NCI-H2227 (cell line): ENCODE results near the gene COL18A1.
A peak's percentile ranks its signal among the peaks of the same experiment; 100 is the strongest.

Source experiments
- DNase-seq: peaks from one replicate; lab custom pipeline; 2025; ENCODE audit not compliant: unreplicated experiment; lab: John Stamatoyannopoulos, UW

The COL18A1 gene

DNA sequence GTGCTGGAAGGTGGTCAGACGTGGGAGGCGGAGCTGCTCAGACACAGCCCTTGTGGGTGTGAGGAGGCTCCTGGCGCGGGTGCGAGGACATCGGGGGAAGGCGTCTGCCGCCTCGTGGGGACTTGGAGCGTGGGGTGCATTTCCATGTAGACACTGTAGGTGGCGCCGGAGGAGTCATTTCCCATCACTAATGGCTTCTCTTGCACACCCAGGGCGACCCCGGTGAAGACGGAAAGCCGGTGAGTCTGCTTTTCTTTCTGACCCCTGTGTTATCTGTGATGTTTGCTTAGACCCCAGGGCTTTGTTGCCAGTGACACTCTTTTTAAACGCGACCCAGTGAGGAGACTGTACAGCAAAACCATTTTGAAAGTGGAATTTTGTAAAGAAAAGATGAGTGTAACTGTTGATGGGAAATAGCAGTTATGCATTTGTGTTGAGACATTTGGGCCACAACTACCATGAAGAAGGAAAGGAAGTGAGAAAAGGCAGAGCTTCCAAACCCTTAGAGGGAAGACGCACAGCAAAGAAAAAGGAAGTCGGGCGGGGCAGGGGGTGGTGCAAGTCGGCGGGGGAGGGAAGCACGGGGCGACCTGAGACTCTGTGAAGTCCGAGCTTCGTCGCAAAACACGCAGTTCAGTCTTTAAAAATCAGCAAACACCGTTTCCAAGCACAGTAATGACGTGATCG is 73.3 kb downstream of the COL18A1 start:
- peak; percentile 70 for DNase-seq

DNA sequence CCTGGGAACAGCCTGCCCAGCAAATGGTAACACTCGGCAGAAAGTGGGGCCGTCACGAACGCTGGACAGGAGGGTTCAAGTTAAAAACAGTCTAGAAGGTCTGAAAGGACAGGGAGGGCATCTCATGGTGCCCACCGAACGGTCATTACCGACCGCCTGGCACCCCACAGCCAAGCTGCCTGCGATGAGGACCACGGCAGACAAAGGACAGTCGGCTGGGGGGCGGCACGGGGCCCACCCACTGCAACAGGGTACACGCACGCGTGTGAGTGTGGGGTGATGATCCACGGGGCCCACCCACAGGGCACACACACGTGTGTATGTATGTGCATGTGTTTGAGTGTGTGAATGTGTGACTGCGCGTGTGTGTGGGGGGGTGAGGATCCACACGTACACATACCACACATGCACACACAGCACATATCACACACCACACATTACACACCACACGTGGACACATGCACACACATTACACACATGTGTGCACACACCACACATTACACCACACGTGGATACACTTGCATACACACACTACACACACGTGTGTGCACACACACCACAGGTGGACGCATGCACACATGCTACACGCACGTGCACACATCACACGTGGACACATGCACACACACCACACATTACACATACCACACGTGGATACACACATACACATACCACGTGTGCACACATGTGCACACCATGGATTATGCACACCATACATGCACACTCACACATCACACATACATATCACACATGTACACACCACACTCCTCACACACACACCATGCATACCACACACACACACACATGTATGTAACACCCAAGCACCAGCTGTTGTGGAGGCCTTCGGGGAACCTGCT is 74.1 kb downstream of the COL18A1 start:
- DNase-seq, result no peak

DNA sequence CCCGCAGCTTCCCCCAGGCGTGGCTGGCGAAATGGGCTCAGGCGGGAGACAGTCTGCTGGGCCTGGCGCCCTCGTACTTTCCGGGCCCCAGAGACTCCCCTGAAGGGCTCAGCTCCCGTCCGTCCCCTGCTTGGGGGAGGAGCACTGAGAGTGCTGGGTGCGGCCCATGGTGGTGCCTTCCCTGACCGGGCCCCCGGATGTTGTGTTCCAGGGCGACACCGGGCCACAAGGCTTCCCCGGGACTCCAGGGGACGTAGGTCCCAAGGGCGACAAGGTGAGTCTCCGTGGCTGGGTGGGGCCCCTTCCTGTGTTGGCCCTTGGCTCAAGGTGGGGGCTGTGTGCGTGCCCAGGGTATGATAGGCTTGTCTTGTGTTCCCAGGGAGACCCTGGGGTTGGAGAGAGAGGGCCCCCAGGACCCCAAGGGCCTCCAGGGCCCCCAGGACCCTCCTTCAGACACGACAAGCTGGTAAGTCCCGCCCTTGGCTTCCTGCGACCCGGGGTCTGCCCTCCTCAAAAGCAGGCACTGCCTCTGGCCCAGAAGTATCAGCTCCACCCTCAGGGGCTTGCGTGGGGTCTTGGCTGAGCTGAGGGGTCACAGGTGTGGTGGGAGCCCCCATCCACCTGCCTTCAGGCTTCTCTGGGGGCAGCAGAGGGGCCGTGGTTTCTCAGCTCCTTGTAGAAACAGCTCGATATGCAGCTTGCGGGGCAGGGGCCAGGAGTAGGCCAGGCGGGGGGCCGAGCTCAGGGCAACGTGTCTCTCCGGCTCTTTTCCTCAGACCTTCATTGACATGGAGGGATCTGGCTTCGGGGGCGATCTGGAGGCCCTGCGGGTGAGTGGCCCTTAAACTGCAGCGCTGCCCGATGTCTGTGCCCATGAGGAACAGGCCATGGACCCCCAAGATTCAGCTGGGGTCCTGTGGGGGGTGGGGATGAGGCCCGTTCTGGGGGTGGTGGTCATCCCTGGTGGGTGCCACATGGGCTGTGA is 75.0 kb downstream of the COL18A1 start:
- no peak for DNase-seq

DNA sequence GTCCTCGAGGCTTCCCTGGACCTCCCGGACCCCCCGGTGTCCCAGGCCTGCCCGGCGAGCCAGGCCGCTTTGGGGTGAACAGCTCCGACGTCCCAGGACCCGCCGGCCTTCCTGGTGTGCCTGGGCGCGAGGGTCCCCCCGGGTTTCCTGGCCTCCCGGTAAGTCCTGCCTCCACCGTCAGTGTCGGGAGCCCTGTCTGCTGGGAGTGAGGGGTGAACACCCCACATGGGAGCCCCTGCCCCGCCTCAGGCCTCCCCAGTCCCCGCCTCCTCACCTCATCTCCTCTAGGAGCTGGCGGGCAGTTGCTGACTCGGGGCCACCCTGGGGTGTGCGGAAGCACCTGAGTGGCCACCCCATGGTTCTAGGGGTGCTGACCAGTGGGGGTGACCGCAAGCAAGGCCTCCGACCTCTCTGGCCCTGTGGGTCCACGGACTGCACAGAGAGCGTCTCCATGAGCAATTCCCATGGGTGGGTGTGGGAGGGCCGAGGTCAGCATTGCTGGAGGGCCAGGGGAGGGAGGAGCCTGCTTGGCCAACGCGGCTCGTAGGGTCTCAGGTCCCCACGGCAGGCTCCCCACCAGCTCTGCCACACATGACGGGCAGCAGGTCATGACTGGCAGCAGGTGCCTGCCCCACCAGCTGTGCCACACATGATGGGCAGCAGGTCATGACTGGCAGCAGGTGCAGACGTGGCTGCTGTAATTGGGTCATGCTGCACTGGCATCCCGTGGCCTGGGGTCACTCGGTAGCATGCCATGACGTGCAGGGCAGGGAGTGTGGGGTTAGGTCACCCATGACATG is 75.9 kb downstream of the COL18A1 start:
- no peak for DNase-seq

DNA sequence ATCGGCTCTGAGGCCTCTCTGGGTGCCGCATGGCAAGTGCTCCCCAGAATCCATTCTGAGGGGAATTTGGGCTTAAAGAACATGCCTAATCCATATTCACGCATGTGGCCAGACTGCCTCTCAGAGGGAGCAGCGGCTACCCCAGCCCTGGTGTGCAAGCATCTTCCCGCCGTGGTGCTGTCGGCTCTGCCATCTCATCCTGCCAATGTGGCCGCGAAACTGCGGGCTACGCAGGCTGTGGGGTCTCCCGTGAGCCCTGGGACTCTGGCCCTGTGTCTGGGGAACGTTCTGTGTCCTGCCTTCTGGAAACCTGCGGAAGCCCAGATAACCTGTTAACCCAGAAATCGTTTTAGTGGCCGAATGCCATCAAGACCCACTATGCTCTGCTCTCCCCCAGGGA is 76.6 kb downstream of the COL18A1 start:
- no peak for DNase-seq

DNA sequence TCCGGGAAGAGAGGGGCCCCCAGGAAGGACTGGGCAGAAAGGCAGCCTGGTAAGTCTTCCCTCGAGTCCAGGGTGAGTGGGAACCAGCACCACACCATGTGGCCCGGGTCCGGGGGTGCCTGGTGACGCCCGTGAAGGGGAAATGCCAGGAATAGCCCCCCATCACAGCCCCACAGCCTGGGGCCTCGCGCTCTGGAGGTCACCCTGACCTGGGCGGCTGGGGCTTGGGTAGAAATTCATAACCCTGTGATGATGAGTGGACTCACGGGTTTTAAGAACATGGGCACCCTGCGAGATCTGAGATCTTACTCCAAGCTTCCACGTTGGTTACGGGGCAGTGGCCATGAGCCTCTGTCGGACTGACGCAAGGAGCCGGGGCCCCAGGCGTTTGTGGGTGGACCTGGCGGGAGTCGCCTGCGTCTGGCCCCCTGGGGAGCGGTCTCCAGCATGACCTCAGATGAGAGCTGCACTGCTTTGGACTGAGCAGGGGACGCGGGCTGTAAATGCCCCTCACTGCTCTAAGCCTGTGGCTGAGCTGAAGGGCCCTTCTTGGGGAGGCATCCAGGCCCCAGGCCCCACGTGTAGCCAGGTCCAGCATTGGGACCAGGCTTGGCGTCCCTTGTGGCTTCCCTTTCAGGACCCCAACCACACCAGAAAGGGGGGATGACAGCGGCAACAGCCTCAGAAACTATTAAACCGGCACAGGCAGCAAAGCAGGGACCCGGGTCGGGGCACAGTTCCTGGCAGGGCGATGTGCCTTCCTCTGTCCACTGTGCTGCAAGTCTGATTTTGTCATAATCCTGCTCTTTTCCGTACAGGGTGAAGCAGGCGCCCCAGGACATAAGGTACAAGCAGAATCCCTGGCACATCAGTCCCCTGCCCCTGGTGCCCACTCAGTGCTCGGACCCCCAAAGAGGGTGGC is 77.3 kb downstream of the COL18A1 start:
- no peak for DNase-seq

DNA sequence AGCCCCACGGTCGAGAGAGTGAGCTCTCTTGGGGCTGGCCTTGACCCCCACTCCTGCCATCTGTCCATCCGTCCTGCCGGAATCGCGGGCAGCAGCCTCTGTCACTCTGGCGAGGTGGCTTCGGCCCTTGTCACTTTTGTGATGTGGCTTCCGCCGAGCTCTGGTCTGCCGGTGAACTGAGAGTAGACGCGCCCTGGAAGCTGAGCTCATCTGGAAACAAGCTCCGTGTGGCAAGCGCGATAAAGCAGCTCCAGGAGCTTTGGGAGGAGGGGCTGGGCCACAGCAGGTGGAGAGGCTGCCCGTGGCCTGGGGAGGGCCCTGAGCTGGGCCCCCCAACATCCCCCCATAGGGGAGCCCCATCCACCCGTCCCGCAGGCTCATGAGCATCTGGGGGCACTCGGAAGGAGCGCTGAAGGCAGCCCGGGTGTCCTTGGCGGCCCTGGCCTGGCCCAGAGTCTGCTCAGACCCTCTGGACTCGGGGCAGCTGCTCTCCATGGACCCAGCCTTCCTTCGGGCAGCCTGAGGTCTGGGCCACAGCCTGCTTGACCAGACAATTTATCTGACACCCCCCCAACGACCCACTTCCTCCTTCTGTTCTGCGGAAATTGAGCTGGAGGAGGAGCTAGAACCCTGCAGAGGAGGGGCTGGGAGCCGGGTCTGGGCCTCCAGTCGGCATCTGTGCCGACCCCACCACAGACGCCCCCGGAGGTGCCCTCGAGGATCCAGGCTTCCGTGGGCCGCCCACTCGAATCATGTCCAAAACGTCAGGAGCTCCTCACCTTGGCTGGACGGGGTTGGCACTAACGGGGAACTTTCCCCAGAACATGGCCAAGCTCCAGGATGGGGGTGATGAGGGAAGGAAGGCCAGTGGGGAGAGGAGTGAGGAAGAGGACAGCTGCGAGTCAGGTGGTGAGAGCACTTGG is 78.2 kb downstream of the COL18A1 start:
- no peak for DNase-seq

DNA sequence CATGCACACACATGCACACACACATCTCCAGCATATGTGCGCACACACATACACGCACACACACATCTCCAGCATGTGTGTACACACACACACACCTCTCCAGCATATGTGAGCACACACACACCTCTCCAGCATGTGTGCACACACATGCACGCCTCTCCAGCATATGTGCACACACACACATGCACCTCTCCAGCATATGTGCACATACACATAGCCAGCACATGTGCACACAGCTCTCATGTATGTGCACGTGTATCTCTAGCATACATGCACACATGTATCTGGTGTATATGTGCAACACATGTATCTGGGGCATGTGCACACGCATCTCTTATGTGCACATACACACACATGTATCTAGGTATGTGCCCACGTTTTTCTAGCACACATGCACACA is 79.4 kb downstream of the COL18A1 start:
- no peak for DNase-seq

DNA sequence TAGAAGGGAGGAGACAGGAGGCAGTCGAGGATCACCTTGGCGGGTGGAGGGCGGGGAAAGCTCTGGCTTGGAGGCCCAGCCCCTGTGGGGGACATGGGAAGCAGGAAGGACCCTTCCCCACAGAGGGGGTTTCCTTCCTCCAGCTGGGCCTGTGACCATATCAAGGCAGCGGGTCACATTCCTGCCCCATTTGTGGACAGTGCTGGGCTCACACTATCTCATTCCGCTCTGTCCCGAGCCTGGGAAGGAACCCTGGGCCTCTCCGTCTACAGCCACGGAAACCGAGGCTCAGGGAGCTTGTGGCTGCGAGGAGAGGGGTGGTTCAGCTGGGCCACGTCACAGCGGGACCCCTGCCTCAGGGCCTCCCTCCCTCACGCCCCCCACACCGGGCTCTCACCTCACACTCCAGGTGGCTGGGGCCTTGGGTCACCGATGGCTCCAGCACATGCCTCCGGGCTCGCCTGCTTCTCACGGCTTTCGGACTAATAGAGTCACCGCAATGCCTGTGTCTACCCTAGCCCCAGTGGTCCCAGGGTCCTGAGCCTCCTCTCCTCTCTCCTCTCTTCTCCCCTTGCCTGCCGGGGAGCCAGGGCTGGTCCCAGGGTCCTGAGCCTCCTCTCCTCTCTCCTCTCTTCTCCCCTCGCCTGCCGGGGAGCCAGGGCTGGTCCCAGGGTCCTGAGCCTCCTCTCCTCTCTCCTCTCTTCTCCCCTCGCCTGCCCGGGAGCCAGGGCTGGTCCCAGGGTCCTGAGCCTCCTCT is 80.9 kb downstream of the COL18A1 start:
- DNase-seq, result no peak

DNA sequence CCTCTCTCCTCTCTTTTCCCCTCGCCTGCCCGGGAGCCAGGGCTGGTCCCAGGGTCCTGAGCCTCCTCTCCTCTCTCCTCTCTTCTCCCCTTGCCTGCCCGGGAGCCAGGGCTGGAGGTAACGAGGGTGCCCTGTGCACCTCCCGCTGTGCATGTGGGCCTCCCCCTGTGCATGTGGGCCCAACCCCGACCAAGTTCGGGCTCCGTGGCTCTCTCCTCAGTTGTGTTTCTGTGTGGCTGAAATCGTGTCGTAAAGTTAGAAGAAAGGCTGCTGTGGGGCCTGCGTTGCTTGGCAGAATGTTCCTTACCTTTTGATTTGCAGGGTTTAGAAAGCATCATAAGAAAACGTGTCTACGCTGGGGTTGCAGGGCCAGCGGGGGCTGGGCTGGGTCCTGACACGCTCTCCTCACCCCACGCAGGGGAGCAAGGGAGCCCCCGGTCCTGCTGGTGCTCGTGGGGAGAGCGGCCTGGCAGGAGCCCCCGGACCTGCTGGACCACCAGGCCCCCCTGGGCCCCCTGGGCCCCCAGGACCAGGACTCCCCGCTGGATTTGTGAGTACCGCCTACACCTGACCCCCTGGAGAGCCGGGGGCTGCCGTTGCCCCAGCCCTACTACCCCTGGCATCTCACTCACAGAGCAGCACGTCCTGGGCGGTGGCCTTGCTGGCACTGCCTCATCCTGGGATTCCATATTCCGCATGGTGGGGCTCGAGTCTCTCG is 81.6 kb downstream of the COL18A1 start:
- DNase-seq, result no peak

DNA sequence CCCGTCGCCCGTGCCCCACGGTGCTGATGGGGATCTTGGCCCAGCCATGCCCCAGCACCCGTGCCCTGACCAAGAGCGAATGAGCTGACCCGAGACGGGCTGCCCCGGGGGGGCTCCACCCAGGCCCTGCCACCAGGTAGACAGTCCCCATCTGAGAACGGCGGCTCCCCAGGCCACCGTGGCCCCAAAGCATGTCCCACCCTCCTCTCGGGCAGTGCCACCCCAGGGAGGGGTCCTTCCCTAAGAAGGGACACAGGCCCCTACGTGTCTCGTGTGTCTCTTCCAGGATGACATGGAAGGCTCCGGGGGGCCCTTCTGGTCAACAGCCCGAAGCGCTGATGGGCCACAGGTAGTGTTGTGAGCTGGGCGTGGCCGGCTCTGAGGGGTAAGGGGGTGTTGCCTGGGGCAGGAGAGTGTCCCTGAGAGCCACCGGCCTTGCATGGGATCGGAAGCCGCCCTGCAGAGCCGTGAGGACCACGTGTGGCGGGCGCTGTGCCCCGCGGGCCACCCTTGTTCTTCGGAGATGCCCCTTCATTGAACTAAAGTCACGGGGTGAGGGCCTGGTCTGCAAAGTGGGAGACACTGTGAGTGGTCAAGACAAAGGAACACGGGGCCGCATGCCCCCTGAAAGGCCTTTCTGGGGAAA is 82.3 kb downstream of the COL18A1 start:
- no peak for DNase-seq

DNA sequence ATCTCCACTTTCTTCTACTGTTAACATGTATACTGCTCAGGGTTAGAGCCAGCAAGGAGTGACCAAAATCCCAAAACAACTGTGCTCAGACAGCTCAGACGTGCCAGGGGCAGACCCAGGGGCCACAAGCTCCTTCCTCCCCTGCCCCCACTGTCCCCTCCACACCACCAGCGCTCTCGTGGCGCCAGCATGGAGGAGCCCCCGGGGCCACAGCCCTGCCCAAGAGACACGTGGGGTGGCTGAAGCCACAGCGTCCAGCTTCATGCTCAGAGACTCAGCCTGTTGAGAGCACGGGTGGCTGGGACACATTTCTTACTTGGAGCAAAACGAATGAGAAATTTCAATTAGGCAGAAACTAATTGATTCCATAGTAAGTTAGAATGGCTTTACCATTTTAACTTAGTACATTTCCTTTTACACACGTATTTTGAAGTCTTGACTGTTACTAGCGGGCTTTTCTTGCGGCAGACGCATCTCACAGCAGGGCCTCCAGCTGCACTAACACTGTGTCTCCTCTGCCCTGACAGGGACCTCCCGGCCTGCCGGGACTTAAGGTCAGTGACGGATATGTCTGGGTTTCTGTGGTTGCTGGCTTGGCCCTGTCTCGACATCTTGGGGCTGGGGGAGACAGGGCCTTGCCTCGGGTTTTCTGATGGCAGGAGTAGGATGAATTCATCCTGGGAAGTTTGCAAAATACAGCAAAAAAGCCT is 83.1 kb downstream of the COL18A1 start:
- DNase-seq, result no peak

DNA sequence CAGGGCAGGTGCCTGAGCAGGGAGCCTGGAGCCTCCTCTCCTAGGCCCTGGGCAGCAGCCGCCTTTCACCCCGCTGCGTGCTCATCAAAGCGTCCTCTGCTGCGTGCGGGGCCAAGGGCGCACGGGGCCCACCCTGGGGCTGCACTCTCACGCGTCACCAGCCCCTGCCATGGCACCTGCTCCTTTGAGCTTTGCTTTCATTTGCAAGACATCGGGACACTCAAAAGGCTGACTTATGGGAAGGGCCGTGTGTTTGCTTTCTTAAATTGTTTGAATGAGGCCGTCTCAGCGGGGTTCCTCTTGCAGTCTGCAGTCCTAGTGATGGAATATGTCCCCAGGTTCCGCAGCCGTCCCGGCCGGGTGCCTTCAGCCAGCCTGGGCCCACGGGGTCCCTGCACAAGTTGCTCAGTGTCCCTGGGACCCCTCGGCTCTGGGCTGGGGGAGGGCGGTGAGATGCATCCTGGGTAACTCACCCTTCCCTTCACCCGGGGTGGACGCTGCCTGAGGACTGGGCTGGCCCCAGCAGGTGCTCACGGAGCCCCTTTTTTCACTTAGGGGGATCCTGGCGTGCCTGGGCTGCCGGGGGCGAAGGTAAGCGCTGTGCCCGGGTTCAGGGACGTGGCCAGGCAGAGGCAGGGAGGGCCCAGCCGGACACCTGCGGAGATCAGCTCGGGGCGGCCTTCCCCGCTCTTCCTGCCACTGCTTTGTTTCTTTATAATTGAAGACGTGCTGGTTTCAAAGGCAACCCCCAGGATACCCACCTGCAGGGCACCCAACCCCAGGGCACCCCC is 84.2 kb downstream of the COL18A1 start:
- peak; percentile 26 for DNase-seq

DNA sequence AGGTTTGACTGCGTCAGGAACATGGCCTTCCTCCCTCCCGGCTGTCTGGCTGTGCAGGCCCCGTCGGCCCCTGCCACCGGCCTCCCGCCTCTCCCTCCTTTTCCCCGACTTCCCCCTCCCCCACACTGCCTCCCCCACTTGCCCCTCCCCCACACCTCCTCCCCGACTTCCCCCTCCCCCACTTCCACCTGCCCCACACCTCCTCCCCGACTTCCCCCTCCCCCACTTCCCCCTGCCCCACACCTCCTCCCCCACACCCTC is 84.7 kb downstream of the COL18A1 start:
- no peak for DNase-seq

DNA sequence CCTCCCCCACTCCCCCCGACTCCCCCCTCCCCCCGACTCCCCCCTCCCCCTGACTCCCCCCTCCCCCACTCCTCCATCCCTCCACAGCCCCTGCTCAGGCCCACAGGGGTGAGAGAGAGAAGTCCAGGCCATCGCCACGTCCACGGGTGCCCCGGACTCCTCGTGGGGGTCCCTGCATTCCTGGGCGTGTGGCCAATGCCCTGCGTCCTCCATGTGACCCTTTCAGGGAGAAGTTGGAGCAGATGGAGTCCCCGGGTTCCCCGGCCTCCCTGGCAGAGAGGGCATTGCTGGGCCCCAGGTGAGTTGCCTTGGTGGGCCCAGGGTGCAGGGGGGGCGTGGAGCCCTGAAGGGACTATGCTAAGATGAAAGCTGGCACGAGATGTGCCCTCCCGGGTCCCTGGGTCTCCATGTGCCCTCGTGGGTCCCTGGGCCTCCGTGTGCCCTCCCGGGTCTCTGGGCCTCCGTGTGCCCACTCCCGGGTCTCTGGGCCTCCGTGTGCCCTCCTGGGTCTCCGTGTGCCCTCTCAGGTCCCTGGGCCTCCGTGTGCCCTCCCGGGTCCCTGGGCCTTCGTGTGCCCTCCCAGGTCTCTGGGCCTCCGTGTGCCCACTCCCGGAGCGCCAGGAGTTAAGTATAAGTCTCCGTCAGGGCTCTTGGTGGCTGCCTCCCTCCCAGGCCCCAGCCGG is 85.2 kb downstream of the COL18A1 start:
- DNase-seq, result no peak
